D721Med (cell line): ENCODE results near the gene AGRN.

ENCODE experiments used
- DNase-seq: peaks from one replicate; pipeline ENCODE4 v3.0.0; 2011; ENCODE audit warnings: low spot score; ENCODE audit not compliant: insufficient read length
- FAIRE-seq: peaks from 2 replicates; lab custom pipeline; 2011; peaks lifted over from hg19 to GRCh38; lab: Jason Lieb, UNC
- CTCF ChIP-seq: IDR thresholded peaks from 2 replicates; pipeline ENCODE4 v1.5.1; 2012; ENCODE audit warnings: mild to moderate bottlenecking, control low read depth; ENCODE audit not compliant: insufficient read depth; ENCODE audit errors: missing control alignments

Gene AGRN

GRCh38 chr1:1041873-1042272 is 22.0 kb downstream of the AGRN start:
- DNase-seq (no peak), FAIRE-seq (no peak)
- no peak for TF ChIP-seq CTCF

- DNase-seq, result no peak
- no peak for TF ChIP-seq CTCF
- no peak for FAIRE-seq
These were observed 22.9 kb downstream of the AGRN start for GRCh38 chr1:1042835-1043234.

GRCh38 chr1:1043411-1043810 is 23.5 kb downstream of the AGRN start:
- FAIRE-seq, result no peak
- TF ChIP-seq CTCF, result no peak
- DNase-seq, result no peak

GRCh38 chr1:1043921-1044320 is 24.0 kb downstream of the AGRN start:
- no peak for FAIRE-seq
- DNase-seq, result no peak
- no peak for TF ChIP-seq CTCF

GRCh38 chr1:1044455-1045078 is 24.6 kb downstream of the AGRN start:
- FAIRE-seq (no peak), DNase-seq (no peak)
- no peak for TF ChIP-seq CTCF

- TF ChIP-seq CTCF, result no peak
- no peak for FAIRE-seq
- no peak for DNase-seq
These were observed 25.2 kb downstream of the AGRN start for GRCh38 chr1:1045129-1045528.

- no peak for TF ChIP-seq CTCF
- no peak for FAIRE-seq
These were observed 26.3 kb downstream of the AGRN start for GRCh38 chr1:1046243-1046642.

More at GRCh38 chr1:1046243-1046642, 26.3 kb downstream of the AGRN start:
- no peak for DNase-seq
